ENCODE measurements around the gene CSNK1A1L. TPM values are rescaled to one million over a fixed set of nuclear protein-coding genes. Genes with fewer than 3 reads are reported as not detected.

CSNK1A1L gene
- total RNA-seq, result not detected
- long read RNA-seq, donor 1, result 0 reads
- long read RNA-seq, donor 2, result 0 reads

DNA sequence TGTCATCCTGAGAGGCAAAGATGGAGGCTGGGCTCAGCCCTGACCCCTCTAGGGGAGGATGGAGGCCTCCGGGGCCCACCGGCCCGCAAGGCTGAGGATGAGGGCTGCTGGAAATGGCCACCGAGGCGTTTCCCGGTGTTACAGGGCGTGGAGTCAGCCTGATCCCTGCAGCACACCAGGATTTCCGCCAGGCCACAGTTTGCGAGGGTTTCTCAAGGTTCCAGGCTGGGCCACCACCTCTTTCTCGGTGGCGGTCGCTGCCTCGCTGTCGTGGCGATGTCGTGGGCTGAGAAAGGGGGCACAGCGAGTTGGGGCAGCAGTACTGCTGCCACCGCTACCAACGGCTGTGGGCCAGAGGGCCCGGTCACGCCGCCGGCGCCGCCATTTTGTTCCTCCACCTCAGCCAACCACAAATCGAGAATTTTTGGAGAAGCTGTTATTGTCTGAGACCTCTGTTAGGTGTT is at the start of gene CSNK1A1L:
Gene CSNK1A1L, minus strand, starts transcription at position 414 of the 464 bp plus-strand sequence. Its CDS starts 408 bp downstream, at position 6.
- peak; percentile 75 for DNase-seq (ENCODE audit: low spot score)
- intact Hi-C loops (cut with DNase I), result loop anchor here in 1 of 2 donors (10.0 kb wide), 1 partner anchor 500 kb away; no protein-coding TSS in a partner anchor

DNA sequence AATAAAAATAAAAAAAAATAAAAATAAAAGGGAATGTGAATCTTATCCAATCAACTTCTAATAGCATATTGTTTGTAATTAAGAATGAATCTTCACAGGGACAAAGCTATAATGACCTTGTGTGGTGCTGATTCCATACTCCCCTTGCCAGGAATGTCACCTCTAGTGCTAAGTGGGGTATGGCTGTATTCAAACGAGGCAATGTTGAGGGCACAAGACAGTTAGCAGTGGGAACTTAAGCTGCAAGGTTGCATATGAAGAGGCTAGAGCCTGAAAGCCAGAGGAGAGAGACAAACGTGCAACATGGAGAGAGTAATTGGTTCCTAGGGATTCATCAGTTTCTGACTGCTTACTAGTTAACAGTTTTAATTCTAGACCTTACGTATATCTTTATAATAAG is 43.9 kb upstream of the CSNK1A1L start:
- no peak for DNase-seq (ENCODE audit: low spot score)

DNA sequence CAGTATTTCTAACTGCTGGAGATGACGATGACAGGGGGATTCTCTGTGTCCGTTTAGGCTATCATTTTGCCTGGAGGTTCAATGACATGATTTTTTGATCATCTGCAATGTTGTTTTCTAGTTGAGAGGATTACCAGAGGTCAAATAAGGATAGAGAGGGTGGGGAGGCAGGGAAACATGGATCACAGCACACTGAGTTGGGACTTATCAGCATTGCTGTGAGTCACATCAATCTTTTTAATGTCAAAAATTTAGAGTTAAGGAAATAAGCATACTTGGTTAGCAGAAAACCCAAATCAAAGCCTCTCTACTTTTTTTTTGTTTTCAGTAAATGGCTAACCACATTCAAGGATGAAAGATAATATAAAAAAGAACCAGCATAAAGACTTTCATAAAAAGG is 43.0 kb upstream of the CSNK1A1L start:
- intact Hi-C loops (cut with DNase I), result no loop called here
- no peak for DNase-seq (ENCODE audit: low spot score)

More for the DNA sequence above, 43.9 kb upstream of the CSNK1A1L start:
- intact Hi-C loops (cut with DNase I), result no loop called here

DNA sequence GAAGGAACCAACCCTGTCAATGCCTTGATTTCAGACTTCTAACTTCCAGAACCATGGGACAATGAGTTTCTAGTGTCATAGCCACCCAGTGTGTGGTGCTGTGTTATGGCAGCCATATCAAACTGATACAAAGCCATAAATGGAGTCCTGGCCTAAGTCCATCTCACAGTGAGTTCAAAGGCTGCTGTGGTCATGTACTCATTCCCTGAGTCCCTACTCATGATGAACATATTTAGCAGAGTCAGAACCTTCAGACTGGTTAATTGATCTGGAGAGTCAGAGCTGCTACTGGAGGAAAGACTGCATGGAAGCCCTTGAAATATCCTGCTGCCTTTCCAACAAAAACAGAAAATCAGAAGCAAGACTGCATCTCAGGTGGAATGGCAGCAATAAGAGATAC is 39.2 kb upstream of the CSNK1A1L start:
- intact Hi-C loops (cut with DNase I), result no loop called here
- no peak for DNase-seq (ENCODE audit: low spot score)

DNA sequence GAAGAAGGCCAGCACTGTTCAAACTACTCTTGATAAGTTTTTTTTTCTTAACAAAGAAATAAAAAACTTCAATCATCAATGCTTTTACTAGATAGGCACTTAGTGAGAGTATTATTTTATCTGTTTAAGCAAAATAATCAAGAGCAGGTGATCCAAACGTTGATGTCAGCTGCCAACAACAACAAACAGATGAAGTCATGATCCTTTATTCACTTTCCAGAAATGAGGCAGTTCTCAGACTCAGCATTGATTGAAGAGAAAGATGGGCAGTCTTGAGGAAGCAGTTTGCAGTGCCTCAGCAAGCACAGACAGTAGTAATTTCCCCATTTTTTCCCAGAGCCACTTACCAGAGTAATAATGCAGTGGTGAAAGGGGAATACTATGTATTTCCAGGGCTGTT is 38.4 kb upstream of the CSNK1A1L start:
- intact Hi-C loops (cut with DNase I), result no loop called here
- DNase-seq (ENCODE audit: low spot score), result no peak

DNA sequence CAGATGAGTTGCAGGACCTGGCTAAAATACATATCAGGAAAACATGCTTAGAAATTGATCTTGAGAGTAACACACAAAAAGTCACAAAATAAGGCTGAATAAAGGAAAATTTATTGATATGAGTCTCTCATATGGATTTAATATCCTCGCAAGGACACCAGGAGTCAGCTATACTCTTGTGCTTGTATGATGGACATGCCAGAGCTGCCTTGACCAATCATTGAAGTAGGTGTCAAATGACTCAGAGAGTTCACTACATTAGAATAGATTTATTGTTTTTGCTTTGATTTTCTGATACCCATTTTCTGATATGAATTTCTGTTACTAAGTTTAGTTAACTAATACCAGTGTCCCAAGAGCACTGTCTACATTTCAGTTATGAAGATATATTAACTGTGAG is 37.4 kb upstream of the CSNK1A1L start:
- DNase-seq (ENCODE audit: low spot score), result no peak
- intact Hi-C loops (cut with DNase I), result no loop called here

DNA sequence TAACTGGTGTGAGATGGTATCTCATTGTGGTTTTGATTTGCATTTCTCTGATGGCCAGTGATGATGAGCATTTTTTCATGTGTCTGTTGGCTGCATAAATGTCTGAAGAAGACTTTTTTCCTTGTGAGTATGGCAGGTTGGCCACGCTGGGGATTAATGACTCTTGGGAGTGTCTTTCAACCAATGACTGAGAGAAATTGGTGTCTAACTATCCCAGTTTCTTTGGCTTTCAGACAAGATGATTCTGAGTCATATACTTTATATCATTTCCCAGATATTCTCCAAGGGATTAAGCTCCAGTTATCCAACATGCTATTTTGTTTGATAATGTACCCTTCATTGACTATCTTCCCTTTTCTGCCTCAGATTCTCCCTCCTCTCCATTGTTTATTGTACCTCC is 35.5 kb upstream of the CSNK1A1L start:
- intact Hi-C loops (cut with DNase I), result no loop called here

DNA sequence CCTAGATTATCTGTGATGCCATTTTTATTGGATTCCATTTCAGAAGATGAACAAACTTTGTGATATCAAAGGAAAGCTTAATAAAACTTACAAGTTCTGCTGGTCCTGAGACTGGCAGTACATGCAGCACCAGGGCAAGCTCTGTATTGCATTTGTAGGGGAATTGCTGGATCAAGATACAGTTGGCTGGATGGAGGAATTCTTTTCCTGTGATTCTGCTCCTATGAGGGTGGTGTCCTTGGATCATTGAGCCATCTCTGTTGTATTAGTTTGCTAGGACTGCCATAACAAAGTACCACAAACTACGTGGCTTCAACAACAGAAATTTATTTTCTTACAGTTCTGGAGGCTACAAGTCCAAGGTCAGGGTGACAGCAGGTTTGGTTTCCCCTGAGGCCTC is 33.9 kb upstream of the CSNK1A1L start:
- DNase-seq (ENCODE audit: low spot score), result no peak
- intact Hi-C loops (cut with DNase I), result no loop called here

More for the DNA sequence above, 35.5 kb upstream of the CSNK1A1L start:
- DNase-seq (ENCODE audit: low spot score), result no peak

DNA sequence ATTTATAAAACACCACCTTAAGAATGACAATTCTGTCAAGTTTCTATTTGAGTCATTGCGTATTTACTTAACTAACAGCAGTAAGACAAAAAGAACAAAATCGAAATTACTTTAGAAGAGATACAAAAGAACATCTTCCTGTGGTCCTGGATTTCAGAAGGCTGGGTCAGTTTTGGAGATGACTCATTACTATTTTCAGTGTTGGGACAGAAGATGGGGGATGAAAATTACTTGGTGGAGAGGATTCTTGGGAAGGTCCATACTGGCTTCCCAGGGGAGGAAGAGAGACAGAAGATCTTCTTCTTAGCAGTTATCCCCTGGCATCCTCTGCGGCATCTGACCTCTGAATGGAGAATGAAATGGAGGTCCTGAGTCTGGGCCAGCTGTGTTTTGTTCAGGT is 33.5 kb upstream of the CSNK1A1L start:
- DNase-seq (ENCODE audit: low spot score), result no peak
- intact Hi-C loops (cut with DNase I), result no loop called here

DNA sequence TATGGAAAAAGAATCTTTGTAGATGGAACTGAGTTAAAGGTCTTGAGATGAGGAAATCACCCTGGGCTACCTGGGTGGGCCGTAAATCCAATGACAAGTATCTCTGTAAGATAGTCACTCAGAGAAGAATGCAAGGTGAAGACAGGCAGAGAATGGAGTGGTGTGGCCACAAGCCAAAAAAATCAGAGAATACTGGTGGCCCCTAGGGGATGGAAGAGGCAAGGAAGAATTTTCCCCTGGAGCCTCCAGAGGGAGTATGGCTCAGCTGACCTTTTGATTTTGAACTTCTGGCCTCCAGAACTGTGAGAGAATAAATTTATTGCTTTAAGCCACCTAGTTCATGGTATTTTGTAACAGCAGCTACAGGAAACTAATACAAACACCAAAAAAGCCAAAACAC is 32.7 kb upstream of the CSNK1A1L start:
- intact Hi-C loops (cut with DNase I), result no loop called here
- no peak for DNase-seq (ENCODE audit: low spot score)

DNA sequence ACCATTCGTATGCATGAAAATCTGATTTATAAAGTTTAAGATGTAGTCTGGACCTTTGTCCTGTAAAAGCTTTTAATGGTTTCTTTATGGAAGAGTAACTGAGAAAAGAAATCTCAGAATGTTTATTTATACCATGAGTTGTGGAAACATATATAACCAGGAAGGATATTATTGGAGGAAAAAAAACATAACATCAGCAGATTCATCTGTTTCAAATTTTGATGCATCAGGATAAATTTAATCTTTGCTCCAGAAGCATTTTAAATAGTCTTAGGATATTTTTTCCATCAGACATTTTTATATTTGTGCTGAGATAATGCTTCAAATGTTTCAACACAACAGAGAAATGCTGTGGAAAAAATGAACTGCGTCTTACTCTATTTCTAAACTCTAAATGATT is 31.2 kb upstream of the CSNK1A1L start:
- no peak for DNase-seq (ENCODE audit: low spot score)
- intact Hi-C loops (cut with DNase I), result no loop called here

DNA sequence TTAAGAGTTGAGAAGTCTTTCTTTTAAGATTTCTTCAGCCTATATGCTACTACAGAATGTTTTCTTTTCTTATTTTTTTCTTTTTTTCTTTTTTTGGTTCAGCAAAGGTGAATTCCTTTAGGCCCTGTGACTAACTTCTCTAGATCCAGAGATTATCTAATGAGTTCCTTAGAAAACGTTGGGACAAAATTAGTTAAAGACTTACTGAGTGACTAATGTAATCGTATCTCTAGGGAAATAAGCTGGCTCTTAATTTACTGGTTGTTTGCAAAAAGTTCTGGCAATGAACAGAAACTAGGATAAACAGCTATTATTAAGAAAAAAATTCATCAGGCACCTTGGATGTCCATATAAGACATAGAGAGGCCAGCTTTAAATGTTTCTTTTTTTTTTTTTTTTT is 30.7 kb upstream of the CSNK1A1L start:
- no peak for DNase-seq (ENCODE audit: low spot score)

DNA sequence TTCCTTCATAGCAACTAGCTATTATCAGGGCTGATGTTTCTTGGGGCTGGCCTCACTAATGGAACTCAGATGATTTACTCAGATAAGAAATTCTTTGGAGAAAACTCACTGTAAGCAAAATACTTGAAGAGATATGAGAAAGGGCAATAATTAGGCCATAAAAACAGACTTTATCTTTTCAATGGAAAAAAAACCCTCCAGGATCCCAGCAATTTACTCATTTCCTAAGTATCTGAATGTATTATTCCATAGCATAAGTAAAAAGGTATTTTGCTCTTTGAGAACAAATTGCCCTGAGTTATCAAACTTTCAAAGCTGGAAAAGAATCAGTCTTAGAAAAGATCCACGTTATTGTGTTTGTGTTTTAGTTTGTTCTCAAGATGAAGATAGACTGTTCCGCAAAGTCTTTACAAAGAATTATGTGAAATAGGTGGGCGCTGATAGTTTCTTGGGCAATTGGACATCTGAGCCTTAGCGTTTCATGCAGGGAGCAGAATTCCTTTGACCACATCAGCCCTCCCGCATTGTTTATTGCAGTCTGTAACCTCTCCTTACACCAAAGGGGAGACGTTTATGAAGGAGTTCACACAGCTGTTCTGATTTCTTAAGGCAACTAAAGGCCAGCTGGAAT is 29.1 kb upstream of the CSNK1A1L start:
- intact Hi-C loops (cut with DNase I), result no loop called here
- DNase-seq (ENCODE audit: low spot score), result no peak

More for the DNA sequence above, 30.7 kb upstream of the CSNK1A1L start:
- intact Hi-C loops (cut with DNase I), result no loop called here

DNA sequence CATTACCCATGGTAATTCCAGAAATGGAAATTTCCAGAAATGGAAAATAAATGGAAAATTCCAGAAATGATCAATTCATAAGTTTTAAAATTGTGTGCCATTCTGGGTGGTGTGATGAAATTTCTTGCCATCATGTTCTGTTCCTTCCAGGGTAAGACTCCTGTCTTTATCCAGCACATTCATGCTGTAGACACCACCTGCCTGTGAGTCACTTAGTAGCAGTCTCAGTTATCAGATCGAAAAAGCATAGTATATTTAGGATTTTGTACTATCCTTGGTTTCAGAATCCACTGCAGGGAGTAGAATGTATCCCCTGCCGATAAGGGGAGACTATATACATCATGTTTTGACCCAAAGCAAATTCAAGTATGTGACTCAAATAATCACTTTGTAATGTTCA is 26.7 kb upstream of the CSNK1A1L start:
- intact Hi-C loops (cut with DNase I), result no loop called here
- no peak for DNase-seq (ENCODE audit: low spot score)

DNA sequence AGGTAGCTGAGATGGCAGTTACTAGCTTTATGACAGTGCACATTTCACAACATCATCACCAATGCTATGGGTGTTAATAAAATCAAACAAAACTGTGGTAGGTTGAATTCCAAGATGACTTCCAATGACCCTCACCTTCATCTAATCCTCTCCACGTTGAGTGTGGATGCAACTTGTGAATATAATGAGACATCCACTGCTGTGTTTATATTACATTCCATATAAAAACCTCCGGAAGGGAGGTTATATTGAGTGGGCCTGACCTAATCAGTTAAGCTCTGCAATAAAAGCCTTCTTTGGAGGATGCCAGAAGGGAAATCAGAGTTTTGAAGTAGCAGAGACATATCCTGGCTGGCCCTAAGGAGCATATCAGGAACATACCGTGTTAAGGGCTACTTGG is 25.6 kb upstream of the CSNK1A1L start:
- no peak for DNase-seq (ENCODE audit: low spot score)
- intact Hi-C loops (cut with DNase I), result no loop called here

DNA sequence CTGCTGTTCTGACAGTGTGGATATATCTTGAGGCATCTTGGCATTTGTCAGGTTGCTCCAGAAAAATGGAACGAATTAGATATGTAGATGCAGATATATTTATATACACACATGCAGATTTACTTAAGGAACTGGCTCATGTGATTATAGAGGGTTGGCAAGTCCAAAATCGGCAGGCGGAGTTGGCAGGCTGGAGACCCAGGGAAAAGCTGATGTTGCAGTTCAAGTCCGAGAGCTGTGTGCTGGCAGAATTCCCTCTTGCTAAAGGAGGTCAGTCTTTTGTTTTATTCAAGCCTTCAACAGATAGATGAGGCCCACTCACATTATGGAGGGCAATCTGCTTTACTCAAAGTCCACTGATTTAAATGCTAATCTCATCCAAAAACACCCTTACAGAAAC is 24.4 kb upstream of the CSNK1A1L start:
- DNase-seq (ENCODE audit: low spot score), result no peak
- intact Hi-C loops (cut with DNase I), result no loop called here

DNA sequence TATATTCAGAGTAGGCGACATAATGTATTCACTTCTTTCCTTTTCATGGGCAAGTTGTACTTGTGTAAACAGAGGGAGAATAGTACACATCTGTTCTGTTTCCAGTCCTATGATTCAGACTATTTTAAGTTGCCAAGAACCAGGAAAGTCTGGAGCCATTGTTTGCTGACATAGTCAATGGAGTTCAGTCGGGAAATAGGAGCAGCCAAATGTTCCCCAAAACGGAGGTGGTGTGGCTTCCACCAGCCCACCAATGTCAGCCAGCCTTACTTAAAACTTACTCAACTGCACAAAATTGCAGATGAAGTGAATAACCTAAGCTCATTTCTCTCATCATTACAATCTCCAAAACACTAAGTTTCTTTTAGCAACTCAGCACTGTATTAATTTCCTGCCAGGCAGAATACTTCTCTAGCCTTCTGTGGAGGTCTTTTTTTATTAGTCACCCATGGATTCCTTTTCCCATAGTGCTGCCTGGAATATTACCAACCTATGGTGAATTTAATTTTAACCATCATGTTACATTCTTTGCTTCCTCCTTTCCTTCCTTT is 22.3 kb upstream of the CSNK1A1L start:
- intact Hi-C loops (cut with DNase I), result no loop called here
- no peak for DNase-seq (ENCODE audit: low spot score)

DNA sequence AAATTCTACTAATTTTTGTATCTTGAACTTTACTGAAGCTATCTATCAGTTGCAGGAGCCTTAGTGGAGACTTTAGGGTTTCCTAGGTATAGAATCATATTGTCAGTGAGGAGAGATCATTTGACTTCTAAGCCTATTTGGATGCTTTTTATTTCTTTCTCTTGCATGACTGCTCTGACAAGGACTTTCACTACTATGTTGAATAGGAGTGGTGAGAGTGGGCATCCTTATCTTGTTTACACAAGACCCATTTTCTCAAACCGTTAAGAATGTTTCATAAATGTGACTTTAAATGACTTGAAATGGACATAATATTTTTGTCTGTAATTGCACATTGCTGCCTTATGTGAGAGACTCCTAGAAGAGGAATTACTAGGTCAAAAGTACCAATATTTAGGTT is 17.9 kb upstream of the CSNK1A1L start:
- no peak for DNase-seq (ENCODE audit: low spot score)
- intact Hi-C loops (cut with DNase I), result no loop called here

DNA sequence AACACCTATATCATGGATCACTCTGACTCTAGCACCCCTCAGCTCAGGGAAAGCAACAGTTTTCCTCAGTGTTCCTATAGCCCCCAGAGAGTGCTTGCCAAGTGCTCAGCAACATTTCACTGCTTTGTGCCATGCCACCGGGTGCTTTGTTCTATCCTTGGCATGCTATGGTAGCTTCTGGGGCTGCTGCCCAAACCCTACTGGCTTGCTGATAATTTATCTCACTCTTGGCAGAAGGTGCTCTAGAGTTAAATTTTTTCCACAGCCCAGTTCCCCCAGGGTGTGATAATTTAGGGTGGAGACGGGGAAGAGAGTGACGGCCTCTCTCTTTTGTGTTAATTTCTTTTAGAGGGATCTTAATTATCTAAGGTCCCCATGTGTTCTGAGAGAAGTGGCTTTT is 12.6 kb upstream of the CSNK1A1L start:
- intact Hi-C loops (cut with DNase I), result loop anchor here in 1 of 2 donors (10.0 kb wide), 1 partner anchor 227 kb away; no protein-coding TSS in a partner anchor
- DNase-seq (ENCODE audit: low spot score), result no peak

DNA sequence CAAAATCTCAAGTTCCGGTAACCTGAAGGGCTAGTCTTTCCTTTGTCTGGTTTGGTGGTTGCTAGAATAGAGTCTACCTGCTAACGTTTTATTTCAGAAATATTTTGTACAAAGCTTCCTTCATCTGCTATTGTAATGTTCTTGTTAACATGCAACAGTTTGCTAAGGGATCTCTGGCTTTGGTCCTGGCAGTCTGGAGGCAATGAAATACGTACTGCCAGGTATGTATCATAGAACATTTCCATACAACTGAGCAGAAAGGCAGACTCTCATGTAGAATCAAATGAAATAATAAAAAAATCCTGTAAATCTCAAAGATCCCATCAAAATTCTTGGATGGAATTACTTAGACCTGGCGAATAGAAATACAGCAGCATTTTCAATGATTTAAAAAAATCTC is 8.8 kb upstream of the CSNK1A1L start:
- DNase-seq (ENCODE audit: low spot score), result no peak
- intact Hi-C loops (cut with DNase I), result loop anchor here (5.0 to 10.0 kb wide), 2 partner anchors 231 to 357 kb away; no protein-coding TSS in a partner anchor

DNA sequence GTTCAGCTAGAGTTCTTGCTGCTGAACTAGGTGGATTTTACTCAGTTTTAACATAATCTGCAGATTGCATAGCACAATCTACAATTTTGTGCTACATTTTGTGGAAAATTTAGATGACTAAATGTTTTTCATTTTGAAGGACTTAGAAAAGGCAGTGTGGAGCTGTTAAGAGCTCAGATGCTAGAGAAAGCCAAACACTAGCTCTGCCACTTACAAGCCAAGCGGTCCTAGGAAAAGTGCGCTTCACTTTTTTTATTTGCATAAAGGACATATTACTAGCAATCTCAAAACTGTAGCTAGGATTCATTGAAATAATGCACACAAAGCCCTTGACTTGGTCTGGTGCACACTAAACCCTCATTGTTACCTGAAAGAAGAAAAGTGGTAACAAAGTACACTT is 8.1 kb upstream of the CSNK1A1L start:
- intact Hi-C loops (cut with DNase I), result loop anchor here (5.0 to 10.0 kb wide), 2 partner anchors 231 to 356 kb away; no protein-coding TSS in a partner anchor
- no peak for DNase-seq (ENCODE audit: low spot score)
